ENCODE measurements around the gene SELENON. TPM values are rescaled to one million over a fixed set of nuclear protein-coding genes. Genes with fewer than 3 reads are reported as not detected.

The SELENON gene
- total and polyA plus RNA-seq, 10 of the 15 experiments (the other 5 are each of a cell fraction or from before 2014, with no cell fraction given): 0.07 to 5.1 (median 0.80) TPM

- Histone ChIP-seq H3K36me3 (ENCODE audit: control insufficient read depth in 2 of 2, insufficient read depth in 2 of 2, low read length in 1 of 2) (no peaks in the 10 kb centered on the region), H3K9me3 (replicated peaks; ENCODE audit: control insufficient read depth, insufficient read depth, low read length) (no peaks in the 10 kb centered on the region; the same call in 2 of the 3 replicates), H4K20me1 (ENCODE audit: control insufficient read depth, insufficient read depth) (no peaks in the 10 kb centered on the region), H3K4me1 (ENCODE audit: control insufficient read depth, insufficient read depth, low read length) (peaks cover 40% of the 10 kb centered on the region), H3K27ac (ENCODE audit: control insufficient read depth, insufficient read depth) (no peak overlapping the region), H3K79me2 (ENCODE audit: control insufficient read depth, insufficient read depth, low read length) (no peaks in the 10 kb centered on the region), H3K4me2 (ENCODE audit: control insufficient read depth, insufficient read depth) (no peak overlapping the region), H3K27me3 (replicated peaks in 1 of 2; ENCODE audit: control insufficient read depth in 2 of 2, insufficient read depth in 2 of 2, low read length in 1 of 2) (no peaks in the 10 kb centered on the region), H3K9ac (ENCODE audit: control insufficient read depth, insufficient read depth, low read length) (no peak overlapping the region), H2AFZ (ENCODE audit: control insufficient read depth, low read depth, low read length) (no peak overlapping the region), H3K4me3 (no peak overlapping the region)
- intact Hi-C loops (cut with micrococcal nuclease; ENCODE audit: unreplicated experiment): loop anchor here (10.0 kb wide), 1 partner anchor 561 kb away; the partner anchor contains the start of gene RSRP1
- ChIA-PET POLR2A (interaction anchor here (1.6 kb wide), 1 partner anchor 14 kb away, joined by 5 read pairs; the partner anchor contains the start of gene MTFR1L), CTCF (interaction anchor here (1.7 kb wide), 1 partner anchor 18 kb away, joined by 6 read pairs; no protein-coding TSS in a partner anchor), RAD21 (ENCODE audit: unreplicated experiment) (no interaction called here), SMC1A (ENCODE audit: uncharacterized antibody, unreplicated experiment) (no interaction called here)
- 66% methylated on average over 3 of the region's 3 CpGs for WGBS (ENCODE audit: insufficient coverage, insufficient replicate concordance, low lambda C conversion rate, missing lambda C conversion rate)
- TF ChIP-seq ZNF592 (IDR thresholded peaks at IDR 0.05) (no peak), PML (IDR thresholded peaks at IDR 0.05; ENCODE audit: low read length) (no peak), DPF2 (IDR thresholded peaks at IDR 0.05) (no peak), NFYA (IDR thresholded peaks at IDR 0.05; ENCODE audit: borderline replicate concordance, low read depth, low read length) (no peak), ZNF24 (IDR thresholded peaks at IDR 0.05) (no peak), HCFC1 (IDR thresholded peaks at IDR 0.05; ENCODE audit: low read length) (no peak), IRF5 (IDR thresholded peaks at IDR 0.05; ENCODE audit: borderline replicate concordance) (no peak)
- TF ChIP-seq, protein P1, sequence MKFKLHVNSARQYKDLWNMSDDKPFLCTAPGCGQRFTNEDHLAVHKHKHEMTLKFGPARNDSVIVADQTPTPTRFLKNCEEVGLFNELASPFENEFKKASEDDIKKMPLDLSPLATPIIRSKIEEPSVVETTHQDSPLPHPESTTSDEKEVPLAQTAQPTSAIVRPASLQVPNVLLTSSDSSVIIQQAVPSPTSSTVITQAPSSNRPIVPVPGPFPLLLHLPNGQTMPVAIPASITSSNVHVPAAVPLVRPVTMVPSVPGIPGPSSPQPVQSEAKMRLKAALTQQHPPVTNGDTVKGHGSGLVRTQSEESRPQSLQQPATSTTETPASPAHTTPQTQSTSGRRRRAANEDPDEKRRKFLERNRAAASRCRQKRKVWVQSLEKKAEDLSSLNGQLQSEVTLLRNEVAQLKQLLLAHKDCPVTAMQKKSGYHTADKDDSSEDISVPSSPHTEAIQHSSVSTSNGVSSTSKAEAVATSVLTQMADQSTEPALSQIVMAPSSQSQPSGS (IDR thresholded peaks at IDR 0.05; ENCODE audit: low read length): no peak
- no peak for FAIRE-seq
- in situ Hi-C loops (cut with MboI): loop anchor here (25.0 kb wide), 1 partner anchor 394 kb away; the partner anchor contains the start of gene RHCE
- no peak for DNase-seq (ENCODE audit: low read depth, low spot score)
- no TSS peak for BruUV-seq (replicated peaks)
- ATAC-seq: no peak
These were observed 5.9 kb downstream of the SELENON start for GRCh38 chr1:25805863-25806225.

All from GM12878 (cell line).